ENCODE results near the gene TRIM45.
"Not testable (repeated sequence)": the region's sequence is repeated elsewhere in the genome, so short reads cannot be mapped to it uniquely, and the experiment has no call there.

Gene TRIM45, protein sequence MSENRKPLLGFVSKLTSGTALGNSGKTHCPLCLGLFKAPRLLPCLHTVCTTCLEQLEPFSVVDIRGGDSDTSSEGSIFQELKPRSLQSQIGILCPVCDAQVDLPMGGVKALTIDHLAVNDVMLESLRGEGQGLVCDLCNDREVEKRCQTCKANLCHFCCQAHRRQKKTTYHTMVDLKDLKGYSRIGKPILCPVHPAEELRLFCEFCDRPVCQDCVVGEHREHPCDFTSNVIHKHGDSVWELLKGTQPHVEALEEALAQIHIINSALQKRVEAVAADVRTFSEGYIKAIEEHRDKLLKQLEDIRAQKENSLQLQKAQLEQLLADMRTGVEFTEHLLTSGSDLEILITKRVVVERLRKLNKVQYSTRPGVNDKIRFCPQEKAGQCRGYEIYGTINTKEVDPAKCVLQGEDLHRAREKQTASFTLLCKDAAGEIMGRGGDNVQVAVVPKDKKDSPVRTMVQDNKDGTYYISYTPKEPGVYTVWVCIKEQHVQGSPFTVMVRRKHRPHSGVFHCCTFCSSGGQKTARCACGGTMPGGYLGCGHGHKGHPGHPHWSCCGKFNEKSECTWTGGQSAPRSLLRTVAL

DNA sequence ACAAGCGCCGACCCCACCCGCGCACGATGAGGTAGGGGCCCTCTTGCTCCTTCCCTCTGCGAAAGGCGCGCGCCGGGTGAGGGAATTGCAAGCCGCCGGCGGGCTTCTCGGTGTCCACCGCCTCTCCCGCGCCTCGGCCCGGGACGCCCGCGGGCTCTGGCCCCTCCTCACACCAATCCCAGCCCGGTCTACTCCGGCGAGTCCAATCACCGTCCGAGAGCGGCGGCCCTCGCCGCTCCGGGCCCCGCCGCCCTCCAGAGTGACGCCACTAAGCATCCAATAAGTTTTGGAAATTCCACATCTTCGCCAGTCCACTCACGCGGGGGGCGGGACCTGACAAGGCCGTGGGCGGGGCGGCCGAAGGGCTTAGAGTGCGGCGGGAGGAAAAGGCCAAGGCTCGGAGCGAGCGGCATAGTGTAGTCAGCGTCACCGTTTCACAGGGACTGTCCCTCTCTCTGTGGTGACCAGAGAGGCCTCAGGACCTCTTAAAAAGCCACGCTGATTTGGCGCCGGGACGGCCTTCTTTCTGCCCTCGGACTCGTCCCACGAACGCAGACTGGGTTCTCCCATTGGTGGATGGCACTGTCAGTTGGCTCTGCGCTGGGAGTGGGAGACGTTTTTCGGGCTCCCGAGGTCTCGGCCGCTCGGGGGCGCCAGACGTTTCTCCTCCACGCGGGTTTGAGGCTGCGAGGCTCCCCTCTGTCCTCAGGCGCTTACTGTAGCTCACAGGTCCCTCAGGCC, at the start of gene TRIM45:
Gene TRIM45 (minus strand): TSS at position 161 of the 741 bp plus-strand sequence. CDS start 548 bp downstream, outside the sequence.
- DNase-seq: peak; percentile 62

DNA sequence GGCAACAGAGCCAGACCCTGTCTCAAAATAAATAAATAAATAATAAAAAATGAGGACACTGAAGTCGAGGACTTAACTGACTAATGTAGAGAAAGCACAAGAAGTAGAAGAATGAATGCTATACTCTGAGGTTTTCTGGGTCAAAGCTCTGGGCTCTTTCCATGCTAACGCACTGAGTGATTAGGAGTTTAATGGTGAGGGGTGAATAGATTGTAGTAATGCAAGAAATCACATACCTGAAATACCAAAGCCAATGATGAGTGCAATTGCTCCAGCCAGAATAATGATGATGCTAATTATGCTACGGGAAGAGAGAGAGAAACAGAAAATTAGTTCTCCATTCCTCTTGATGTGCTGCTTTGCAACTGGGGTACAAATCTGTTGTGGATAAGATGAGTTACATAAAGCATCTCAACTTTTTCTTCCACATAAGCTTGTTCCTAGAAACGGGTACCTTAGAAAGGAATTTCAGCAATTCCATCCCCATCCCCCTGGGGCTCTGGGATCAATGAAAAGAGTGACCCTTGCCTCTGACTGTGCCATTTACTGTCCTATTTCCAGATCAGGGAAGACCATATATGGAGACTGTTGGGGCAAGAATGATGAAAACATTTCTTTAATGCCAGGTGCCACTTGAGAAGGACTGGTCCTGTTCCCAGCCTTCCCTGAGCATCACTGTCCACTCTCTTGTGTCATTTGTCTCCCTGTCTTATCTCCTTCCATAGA, 48.5 kb upstream of the TRIM45 start:
- no peak for DNase-seq

DNA sequence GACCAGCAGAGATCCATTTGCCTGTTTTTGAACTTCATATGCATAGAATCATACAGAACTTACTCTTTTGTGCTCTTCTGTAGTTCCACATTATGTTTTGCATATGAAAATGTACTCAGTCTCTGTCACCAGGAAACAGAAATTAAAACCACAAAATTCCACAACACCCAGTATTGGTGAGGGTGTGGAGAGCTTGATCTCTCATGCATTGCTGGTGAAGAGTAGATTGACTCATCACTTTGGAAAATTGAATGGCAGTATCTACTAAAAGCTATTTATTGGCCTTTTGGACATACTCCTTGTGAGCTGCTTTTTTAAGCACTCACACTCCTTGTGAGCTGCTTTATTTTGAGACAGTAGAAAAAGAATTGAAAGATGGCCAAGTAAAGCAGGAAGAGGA, 45.9 kb upstream of the TRIM45 start:
- no peak for DNase-seq

DNA sequence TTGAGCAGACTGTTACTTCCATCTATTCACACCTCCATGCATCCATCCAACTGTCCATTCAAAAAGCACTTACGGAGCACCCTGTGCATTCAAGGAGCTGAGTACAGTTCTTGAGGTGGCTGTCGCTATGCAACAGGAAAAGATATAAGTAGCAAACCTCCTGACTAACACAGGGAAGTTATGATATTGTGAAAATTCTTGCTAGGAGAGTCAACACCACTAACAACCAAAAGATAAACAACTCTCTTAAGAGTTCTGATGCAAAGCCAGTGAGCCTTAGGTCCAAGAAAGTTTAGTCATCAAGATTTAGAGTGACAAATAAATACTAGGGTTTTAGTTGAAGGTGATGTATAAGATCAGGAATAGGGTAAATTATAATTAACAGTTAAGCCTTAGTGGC, 44.5 kb upstream of the TRIM45 start:
- no peak for DNase-seq

DNA sequence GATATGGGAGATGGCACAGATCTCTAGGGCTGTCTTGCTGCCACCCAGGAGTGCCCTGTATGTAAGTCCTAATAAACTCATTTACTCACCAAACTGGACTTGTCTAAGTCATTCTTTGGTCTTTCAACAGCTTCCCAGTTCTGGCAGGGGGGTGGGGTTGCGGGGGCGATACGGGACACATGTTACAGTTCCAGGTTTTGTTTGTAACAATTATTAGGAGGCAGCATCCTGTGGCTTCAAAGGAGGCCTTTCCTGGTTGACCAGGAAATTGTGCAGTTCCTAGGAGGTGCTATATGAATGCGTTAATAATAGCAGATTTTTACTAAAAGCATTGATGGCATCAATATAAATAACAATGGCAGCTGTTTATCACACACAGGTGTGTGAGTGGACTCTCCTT, 42.7 kb upstream of the TRIM45 start:
- no peak for DNase-seq

DNA sequence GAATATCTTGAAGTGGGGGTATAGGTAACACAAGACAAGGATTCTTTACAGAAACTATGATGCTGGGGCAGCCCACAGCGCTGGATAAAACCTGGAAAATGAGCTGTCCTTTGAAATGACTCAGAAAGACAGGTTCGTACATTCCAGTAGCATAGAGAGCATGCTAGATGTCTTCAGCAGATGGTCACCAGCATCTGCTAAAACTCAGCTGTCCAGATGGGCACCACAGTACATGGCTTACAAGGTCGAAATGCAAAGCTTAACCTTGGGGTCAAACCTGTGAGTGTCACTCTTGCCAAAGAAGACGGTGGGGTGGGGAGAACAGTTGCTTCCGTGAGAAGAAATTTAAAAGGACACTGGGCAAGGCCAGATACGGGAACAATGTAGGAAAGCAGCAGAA, 41.3 kb upstream of the TRIM45 start:
- DNase-seq: no peak

DNA sequence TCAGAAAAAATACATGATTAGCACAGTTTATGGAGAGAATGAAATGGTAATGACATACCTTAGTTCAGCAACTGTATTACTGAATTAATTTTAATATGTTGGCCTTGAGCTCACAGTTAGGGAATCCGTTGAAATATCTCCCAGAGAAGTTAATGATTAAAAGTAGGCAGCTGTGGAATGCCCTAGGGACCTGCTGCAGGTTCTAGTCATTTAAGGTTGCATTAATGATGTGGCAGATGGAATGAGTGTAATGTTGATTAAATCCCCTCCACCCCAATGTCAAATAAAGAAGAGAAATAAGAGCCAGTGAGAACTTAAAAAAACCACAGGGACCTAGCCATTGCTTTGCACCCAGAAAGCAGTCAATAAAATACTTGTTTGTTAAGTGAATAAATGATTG, 40.3 kb upstream of the TRIM45 start:
- DNase-seq: no peak

DNA sequence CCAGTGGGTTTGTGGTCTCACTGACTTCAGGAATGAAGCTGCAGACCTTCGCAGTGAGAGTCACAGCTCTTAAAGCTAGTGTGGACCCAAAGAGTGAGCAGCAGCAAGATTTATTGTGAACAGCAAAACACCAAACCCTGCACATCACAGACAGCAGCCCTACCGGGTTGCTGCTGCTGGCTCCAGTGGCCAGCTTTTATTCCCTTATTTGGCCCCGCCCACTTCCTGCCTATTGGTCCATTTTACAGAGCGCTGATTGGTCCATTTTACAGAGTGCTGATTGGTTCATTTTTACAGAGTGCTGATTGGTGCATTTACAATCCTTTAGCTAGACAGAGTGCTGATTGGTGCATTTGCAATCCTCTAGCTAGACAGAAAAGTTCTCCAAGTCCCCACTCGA, 29.8 kb upstream of the TRIM45 start:
- not testable (repeated sequence) for DNase-seq

DNA sequence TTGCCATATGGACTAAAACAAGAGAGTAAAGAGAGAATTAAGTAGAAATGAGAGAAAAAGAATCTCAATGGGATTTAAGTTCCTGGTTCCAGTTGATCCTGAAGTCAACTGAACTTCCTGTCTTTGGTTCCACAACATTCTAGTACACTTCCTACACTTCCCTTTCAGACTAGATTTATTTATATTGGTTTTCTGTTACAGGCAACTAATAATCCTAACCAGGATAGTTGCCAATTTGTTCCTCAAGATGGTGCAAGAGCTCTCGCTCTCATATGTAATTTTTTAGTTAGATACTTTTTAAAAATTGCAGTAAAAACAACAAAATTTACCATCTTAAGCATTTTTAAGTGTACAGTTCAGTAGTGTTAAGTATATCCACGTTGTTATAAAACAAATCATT, 28.8 kb upstream of the TRIM45 start:
- no peak for DNase-seq

DNA sequence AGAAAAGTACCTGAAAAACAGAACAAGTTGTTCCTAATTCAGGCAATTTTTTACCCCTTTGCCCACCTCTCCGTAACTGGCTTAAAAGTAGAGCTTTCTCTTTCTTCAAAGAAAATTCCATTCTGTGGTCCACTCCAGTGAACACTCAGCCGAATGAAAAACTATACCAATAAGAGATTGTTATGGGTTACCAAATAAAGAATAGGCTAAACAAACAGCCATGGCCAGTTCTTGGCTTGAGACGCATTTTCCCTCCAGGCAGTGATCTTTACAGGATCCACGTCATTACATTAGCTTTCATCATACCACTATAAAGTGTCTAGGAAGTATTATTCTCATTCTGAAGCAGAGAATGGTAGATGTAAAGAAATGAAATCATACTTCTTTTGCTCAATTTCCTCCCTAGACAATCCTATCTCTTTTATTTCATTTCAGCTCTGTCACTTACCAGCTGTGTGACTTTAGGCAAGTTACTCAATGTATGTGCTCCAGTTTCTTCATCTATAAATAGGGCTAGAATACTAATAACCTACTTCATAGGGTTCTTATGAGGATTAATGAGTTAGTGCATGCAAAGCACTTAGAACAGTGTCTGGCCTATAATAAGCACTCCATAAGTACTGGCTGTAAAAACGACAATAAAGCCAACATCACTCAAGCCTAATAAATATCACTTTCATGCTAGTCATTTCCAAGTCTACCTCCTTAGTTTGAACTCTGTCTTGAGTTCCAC, 26.5 kb upstream of the TRIM45 start:
- no peak for DNase-seq

DNA sequence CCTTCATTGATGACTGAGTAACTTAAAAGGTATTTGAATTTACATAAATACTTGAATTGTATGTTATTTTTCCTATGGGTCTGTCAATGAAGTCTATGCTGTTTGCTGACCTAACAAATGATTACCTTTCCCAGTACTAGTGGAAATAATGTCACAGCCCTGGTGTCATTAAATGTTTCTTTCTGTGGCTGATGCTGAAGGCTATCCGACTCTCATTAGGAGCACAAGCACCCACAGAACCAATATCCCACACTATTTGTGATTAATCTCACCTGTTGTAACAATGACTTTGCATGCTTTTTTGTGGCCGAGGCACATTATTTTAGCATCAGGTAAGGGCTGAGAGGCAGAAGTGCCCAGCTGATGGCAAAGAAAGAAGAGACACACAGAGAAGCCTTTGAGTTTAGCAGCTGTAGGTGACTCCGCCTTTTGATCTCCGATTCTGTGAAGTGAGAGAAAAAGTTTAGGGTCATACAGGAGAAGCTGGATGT, 25.8 kb upstream of the TRIM45 start:
- no peak for DNase-seq

DNA sequence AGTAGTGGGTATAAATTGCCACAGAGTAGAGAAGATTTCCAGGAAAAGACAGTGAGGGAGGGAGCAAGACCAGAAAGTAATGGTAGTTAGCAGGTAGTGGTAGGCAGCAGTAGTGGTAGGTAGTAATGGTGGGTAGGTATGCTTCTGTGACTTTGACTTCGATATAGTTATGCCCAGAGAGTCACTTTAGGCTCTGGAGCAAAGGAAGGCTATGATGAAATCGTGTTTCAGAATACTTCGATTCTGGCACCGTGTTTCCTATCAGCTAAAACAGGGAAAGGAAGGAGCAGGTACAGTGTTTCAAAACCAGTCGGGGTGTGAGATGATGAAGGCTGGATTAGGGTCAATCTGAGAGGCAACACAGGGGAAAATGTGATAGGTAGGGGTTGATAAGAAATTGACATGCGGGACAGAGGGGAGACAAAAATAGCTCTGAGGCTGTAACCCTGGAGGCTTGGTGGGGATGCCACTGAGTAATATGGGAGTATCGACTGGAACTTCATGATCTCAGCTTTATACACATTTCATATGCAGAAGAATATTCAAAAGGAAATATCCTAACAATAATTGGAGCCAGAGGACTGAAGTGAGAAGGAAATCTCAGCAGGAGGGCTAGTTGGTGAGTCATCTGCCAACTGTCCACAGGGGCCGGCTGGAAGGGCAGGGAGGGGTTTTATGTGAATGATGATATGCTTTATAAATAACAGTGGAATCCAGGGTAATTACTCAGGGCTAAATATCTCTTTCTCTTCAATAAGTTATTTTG, 25.2 kb upstream of the TRIM45 start:
- no peak for DNase-seq

DNA sequence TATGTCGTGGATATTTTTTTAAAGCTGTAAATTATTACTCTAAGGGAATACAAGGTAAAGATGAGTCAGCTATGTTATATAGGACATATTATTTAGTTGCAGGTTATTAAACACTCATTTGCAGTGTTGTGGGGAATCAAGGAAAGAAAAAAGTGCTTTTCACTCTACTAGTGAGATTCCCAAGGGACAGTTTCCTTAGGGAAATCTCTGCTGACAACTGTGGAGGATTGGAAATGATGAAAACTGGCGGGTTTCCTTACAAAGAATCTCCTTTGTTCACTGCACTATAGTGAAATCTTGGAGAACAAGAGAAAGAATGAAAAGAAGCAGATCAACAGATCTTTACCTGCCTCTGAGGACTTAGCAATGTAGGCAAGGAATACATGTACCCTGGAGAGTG, 24.5 kb upstream of the TRIM45 start:
- DNase-seq: no peak

DNA sequence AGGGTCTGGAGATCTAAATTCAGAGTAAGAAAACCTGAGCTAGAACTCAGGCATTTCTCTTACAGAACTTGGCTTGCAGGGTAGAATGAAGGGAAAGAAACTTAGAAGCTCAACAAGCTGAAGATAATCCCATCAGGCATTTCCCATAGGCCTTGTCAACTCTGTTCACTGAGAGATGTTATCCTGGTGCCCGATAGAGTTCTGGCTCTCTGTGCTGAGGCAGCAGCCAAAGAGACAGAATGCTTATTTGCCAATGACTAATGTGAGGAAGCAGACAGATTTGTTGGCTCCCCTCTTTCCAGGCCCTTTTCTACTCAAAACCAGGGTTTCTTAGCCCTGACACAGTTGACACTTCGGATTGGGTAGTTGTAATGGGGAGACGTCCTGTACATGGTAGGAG, 22.3 kb upstream of the TRIM45 start:
- DNase-seq: no peak

DNA sequence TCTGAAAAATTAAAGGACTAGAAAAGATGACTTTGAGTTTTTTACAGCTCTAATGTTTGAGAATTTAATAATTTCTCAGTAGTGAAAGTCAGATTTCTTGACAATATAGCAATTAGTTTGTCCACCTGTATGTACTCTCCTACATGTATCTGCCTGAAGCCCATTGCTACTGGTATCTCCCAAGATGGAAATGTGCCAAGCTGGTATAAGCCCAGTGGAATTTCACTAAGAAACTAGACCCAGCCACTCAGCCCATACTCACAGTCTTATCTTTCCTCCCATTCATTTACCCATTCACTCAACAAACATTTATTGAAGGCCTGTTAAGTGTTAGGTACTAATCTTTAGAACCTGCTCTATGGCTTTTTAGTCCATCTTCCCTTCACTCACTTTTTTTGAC, 21.6 kb upstream of the TRIM45 start:
- DNase-seq: no peak

DNA sequence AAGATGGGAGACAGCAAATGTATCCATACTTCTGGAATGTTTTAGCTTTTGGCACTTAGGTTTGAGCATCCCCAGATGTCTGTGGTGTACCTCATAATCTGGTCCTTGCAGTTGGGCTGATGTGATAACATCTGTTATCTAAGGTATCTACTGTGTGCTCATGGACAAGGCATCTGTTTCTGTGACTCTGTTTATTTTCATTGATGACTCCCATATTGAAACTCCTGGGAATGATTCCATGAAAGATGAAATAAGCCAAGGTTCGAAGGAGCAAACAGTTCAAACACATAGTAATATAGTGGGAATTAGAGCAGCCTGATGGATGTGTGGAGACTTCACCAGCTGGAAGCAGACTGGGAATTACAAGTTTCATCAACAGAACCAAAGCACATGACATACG, 20.7 kb upstream of the TRIM45 start:
- no peak for DNase-seq

DNA sequence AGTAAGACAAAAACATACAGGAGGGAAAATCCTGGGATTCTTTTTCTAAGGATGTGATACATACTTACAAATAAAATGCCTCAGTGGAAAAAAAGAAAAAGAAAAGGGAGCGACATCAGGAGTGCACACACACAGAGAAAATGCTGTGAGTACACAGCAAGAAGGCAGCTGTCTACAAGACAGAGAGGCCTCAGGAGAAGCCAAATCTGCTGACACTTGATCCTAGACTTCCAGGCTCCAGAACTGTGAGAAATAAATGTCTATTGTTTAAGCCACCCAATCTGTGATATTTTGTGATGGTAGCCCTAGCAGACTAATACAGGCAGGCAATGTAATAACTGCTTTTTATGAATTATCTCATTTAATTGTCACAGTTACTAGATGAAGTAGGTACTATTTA, 17.0 kb upstream of the TRIM45 start:
- DNase-seq: no peak

DNA sequence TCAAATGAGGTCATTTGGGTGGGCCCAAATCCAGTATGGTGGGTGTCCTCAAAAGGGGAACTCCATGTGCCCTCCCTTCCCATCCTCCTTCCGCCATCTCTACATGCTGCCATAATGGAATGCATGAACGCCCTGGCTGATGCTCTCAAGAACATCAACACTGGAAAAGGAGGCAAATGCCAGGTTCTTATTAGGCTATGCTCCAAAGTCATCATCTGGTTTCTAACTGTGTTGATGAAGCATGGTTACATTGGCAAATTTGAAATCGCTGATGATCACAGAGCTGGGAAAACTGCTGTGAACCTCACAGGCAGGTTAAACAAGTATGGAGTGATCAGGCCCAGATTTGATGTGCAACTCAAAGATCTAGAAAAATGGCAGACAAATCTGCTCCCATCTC, 16.6 kb upstream of the TRIM45 start:
- DNase-seq: no peak

DNA sequence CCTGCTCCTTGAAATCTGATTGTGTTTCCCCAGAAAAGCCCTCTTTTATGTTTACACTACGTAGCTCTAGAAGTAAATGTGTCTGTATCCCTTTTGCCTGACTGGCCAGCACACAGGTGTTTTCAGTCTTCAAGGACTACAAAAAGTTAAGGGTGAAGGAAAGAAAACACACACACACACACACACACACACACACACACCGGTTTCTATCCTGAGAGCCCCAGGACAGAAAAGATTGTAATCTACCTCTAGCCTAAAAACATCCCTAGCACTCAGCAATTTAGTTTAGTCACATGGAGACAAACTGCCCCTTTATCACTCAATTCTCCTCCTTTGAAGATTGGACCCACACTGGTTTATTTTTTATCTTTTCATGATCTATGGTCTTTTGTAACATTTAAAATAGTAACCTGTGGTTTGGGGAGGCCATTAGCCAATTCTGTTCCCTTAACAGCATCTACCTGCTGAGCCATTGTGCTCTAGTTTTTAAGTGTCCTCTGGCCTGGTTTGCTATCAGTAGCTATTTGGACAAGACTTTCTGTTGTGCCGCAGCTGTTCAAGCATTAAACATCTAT, 15.8 kb upstream of the TRIM45 start:
- no peak for DNase-seq

DNA sequence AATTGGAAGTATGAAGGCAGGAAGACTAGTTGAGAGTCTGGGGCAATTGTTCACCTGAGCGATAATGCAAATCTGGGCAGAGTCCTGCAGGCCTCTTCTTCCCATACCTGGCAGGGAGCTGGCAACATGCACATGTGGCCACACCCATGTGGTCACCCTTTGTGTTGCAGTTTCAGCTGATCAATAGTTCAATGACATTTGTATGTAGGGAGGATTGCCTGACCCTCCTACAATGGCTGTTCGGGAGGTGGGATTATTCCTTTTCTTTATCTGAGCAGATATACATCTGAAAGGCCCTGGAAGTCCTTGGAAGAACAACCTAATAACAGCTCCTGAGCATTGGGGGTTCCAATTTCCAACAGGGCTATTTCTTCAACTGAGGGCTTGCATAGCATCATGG, 15.2 kb upstream of the TRIM45 start:
- no peak for DNase-seq

DNA sequence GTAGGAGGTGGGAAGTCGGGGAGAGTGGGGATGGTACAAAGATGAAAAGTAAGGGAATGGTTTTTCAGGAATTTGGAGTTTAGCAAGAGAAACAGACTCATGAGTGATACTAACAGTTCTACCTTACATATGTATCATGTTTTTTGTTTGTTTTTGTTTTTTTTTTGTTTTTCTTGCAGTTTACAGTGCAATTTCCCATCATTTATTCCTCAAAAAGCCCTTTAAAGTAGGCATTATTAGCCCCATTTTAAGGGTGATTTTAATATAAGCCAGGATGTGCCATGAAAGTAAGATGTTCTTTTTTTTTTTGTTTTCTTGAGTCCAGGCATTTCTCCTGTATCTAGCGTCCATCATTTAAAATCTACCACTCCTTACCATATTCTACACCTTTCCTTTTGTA, 13.8 kb upstream of the TRIM45 start:
- no peak for DNase-seq
